WERI-Rb-1 (cell line): Measurements from ENCODE around the gene TBC1D23.
A peak's percentile ranks its signal among the peaks of the same experiment; 100 is the strongest.

ENCODE experiments used
- DNase-seq: peaks from one replicate; pipeline ENCODE4 v3.0.0-alpha.2; 2020
- H3K27ac ChIP-seq: fragments of 250-450 bp; sonication (Bioruptor Pico); 2 replicates; pipeline ENCODE4 v1.5.1; 2020; ENCODE audit warnings: mild to moderate bottlenecking, moderate library complexity
- H3K27me3 ChIP-seq: fragments of 250-450 bp; sonication (Bioruptor Pico); 2 replicates; pipeline ENCODE4 v1.5.1; 2021; ENCODE audit warnings: mild to moderate bottlenecking, low read depth, moderate library complexity; ENCODE audit not compliant: insufficient read depth, severe bottlenecking
- H3K36me3 ChIP-seq: fragments of 250-450 bp; sonication (Bioruptor Pico); 2 replicates; pipeline ENCODE4 v1.5.1; 2020; ENCODE audit warnings: mild to moderate bottlenecking, moderate library complexity
- H3K4me3 ChIP-seq: 2 replicates; pipeline ENCODE4 v1.5.1; 2011; ENCODE audit warnings: low read depth, mild to moderate bottlenecking, control low read depth, low read length
- H3K9me3 ChIP-seq: fragments of 250-450 bp; sonication (Bioruptor Pico); 2 replicates; pipeline ENCODE4 v1.5.1; 2021; ENCODE audit warnings: mild to moderate bottlenecking, moderate library complexity; ENCODE audit not compliant: severe bottlenecking
- TF ChIP-seq, protein P1 (sequence below): IDR thresholded peaks from 2 replicates; pipeline ENCODE4 v1.5.1; 2011; ENCODE audit warnings: low read depth, mild to moderate bottlenecking, control low read depth, inconsistent platforms, low read length

The TBC1D23 gene

DNA sequence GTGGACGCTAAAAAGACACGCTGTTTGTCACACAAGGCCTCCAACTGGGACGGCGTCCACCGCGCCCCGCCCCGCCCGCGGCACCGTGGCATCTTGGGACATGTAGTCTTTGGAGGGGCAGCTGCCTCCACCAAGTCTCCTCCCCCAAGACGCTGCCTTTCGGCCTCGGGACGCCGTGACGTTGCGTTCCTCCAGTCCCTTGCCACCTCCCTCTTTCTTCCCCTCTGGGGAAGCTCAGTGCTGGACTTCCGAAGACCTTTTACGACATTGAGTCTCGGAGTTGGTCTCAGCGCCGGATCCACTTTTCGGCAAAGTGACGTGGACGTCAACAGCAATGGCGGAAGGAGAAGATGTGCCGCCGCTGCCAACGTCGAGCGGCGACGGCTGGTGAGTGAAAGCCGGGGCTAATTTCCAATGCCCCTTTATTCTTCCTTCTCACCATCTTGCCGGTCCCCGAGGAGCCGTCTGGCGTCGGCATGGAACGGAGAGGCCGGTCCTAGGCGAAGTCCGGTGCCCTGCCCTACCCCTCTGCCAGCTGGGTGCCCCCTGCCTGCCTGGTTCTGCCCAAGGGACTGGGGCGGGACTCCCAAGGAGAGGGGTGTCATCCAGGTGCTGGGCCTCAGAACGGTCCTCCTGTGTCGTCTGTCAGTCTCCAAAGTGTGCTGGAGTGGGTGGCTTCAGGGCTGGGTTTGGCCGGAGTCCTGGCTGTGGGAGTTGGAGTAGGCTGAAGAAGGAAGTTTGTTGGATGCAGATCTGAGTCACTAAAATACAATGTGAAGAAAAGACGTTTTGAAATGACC lies at the start of gene TBC1D23:
Gene TBC1D23 (plus strand): TSS at position 308 of the 800 bp plus-strand sequence. CDS start 27 bp downstream, at position 335.
- peak; percentile 99 for DNase-seq
- peak within 1 kb of the TSS; percentile 67 for H3K4me3 ChIP-seq
- H3K9me3 ChIP-seq = no peaks in the 10 kb centered on the region
- H3K27me3 ChIP-seq = no peaks in the 10 kb centered on the region
- peak within 1 kb of the TSS; percentile 83 for H3K27ac ChIP-seq
- no peaks in the 10 kb centered on the region; the same call in 1 of the 2 replicates for H3K36me3 ChIP-seq
- TF ChIP-seq, protein P1, sequence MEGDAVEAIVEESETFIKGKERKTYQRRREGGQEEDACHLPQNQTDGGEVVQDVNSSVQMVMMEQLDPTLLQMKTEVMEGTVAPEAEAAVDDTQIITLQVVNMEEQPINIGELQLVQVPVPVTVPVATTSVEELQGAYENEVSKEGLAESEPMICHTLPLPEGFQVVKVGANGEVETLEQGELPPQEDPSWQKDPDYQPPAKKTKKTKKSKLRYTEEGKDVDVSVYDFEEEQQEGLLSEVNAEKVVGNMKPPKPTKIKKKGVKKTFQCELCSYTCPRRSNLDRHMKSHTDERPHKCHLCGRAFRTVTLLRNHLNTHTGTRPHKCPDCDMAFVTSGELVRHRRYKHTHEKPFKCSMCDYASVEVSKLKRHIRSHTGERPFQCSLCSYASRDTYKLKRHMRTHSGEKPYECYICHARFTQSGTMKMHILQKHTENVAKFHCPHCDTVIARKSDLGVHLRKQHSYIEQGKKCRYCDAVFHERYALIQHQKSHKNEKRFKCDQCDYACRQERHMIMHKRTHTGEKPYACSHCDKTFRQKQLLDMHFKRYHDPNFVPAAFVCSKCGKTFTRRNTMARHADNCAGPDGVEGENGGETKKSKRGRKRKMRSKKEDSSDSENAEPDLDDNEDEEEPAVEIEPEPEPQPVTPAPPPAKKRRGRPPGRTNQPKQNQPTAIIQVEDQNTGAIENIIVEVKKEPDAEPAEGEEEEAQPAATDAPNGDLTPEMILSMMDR = no peak

- Histone ChIP-seq H3K4me3 (no peak overlapping the region), H3K27me3 (no peaks in the 10 kb centered on the region), H3K36me3 (no peaks in the 10 kb centered on the region), H3K9me3 (no peaks in the 10 kb centered on the region), H3K27ac (no peak overlapping the region)
- TF ChIP-seq, protein P1 = no peak
- no peak for DNase-seq
These were observed 46.8 kb upstream of the TBC1D23 start for GRCh38 chr3:100213891-100214573.

DNA sequence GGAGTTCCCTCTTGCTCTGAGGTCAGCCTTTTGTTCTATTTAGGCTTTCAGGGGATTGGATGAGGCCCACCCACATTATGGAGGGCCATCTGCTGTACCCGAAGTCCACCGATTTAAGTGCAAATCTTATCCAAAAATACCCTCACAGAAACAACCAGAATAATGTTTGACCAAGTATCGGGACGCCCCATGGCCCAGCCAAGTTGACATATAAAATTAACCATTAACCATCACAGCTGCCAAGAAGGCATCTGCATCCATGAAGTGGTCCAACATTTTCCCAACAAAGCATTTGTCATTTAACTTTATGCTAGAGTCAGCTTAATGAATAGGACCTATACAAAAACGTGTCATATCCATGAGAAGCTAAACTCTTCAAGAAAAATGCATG lies 46.2 kb upstream of the TBC1D23 start:
- TF ChIP-seq, protein P1 = no peak
- no peak overlapping the region for H3K4me3 ChIP-seq
- no peak overlapping the region for H3K27ac ChIP-seq
- no peaks in the 10 kb centered on the region for H3K27me3 ChIP-seq
- H3K36me3 ChIP-seq = no peaks in the 10 kb centered on the region
- H3K9me3 ChIP-seq = peaks cover 2% of the 10 kb centered on the region
- no peak for DNase-seq

- Histone ChIP-seq H3K4me3 (no peak overlapping the region), H3K36me3 (no peaks in the 10 kb centered on the region), H3K27me3 (no peaks in the 10 kb centered on the region), H3K9me3 (peaks cover 10% of the 10 kb centered on the region), H3K27ac (no peak overlapping the region)
- TF ChIP-seq, protein P1 = no peak
- DNase-seq = no peak
These were observed 44.1 kb upstream of the TBC1D23 start for GRCh38 chr3:100216713-100217112.

- no peaks in the 10 kb centered on the region for H3K36me3 ChIP-seq
- no peak for DNase-seq
- no peak overlapping the region for H3K27ac ChIP-seq
- TF ChIP-seq, protein P1 = no peak
- peaks cover 10% of the 10 kb centered on the region for H3K9me3 ChIP-seq
- no peak overlapping the region for H3K4me3 ChIP-seq
- H3K27me3 ChIP-seq = no peaks in the 10 kb centered on the region
These were observed 39.6 kb upstream of the TBC1D23 start for GRCh38 chr3:100221159-100221558.
